Measurements from ENCODE around the gene AIG1. TPM values are rescaled to one million over a fixed set of nuclear protein-coding genes. Genes with fewer than 3 reads are reported as not detected.

AIG1 gene
- total and polyA plus RNA-seq, 2 donors (not counting 1 experiment from before 2014, with no cell fraction given): 40.6 to 42.2 TPM

DNA sequence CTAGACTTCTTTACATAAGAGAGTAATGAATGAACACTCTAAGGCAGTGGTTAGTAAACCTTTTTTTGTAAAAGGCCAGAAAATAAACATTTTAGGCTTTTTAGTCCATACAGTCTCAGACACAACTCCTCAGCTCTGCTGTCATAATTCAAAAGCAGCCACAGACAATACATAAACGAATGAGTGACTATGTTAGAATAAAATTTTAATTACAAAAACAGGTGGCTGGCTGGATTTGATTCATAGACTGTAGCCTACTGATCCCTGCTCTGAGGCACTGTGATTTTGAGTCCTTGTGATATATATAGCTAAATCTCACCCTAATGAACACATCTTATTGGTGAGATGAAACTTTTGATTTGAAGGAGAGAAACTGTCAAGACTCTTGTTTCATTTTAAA lies 155.1 kb downstream of the AIG1 start:
- Histone ChIP-seq H2AFZ (ENCODE audit: low read length) (no peak overlapping the region), H3K79me2 (ENCODE audit: control insufficient read depth, insufficient read depth, low read length) (no peaks in the 10 kb centered on the region), H3K9me3 (ENCODE audit: control insufficient read depth, insufficient read depth, low read depth, low read length) (no peaks in the 10 kb centered on the region), H3K36me3 (ENCODE audit: control insufficient read depth, insufficient read depth, low read length) (no peaks in the 10 kb centered on the region), H3K4me3 (replicated peaks in 1 of 4; ENCODE audit: control extremely low read depth in 1 of 4, insufficient read depth in 1 of 4, low read depth in 3 of 4, low read length in 4 of 4) (no peak overlapping the region), H4K20me1 (ENCODE audit: control insufficient read depth, extremely low read depth, insufficient read depth, low read length) (no peaks in the 10 kb centered on the region), H3K27me3 (ENCODE audit: control insufficient read depth, insufficient read depth, low read length) (no peaks in the 10 kb centered on the region), H3K27ac (ENCODE audit: insufficient read depth, low read length) (no peak overlapping the region), H3K4me1 (ENCODE audit: control insufficient read depth, extremely low read depth, insufficient read depth, low read length) (no peaks in the 10 kb centered on the region), H3K9ac (ENCODE audit: insufficient read depth, low read length) (no peak overlapping the region), H3K4me2 (ENCODE audit: extremely low read depth, insufficient read depth, low read length) (no peak overlapping the region)
- no peak for TF ChIP-seq EZH2 (IDR thresholded peaks at IDR 0.05; ENCODE audit: low read length, missing control alignments)
- DNase-seq (ENCODE audit: low read depth in 2 of 2): no peak

DNA sequence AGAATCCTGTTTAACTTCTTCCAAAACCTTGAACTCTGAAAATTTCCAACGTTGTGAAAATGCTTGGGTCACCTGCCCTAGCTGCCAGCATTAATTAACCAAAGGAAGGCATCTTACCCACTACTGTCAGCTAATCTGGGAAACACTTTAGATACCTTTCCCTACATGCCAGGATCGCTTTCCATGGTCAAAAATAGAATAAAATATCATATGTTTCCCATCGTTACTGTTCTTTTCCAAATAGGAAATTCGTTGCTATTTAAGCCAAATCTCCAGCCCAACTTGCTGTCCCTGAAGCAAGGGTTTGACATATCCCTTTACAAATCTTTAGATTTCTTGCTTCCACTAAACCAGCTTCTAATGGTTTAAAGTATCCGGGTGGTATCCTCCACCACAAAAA lies 157.5 kb downstream of the AIG1 start:
- Histone ChIP-seq H4K20me1 (ENCODE audit: control insufficient read depth, extremely low read depth, insufficient read depth, low read length) (no peaks in the 10 kb centered on the region), H3K27me3 (ENCODE audit: control insufficient read depth, insufficient read depth, low read length) (no peaks in the 10 kb centered on the region), H2AFZ (ENCODE audit: low read length) (no peak overlapping the region), H3K27ac (ENCODE audit: insufficient read depth, low read length) (no peak overlapping the region), H3K9ac (ENCODE audit: insufficient read depth, low read length) (no peak overlapping the region), H3K79me2 (ENCODE audit: control insufficient read depth, insufficient read depth, low read length) (no peaks in the 10 kb centered on the region), H3K9me3 (ENCODE audit: control insufficient read depth, insufficient read depth, low read depth, low read length) (no peaks in the 10 kb centered on the region), H3K4me3 (replicated peaks in 1 of 4; ENCODE audit: control extremely low read depth in 1 of 4, insufficient read depth in 1 of 4, low read depth in 3 of 4, low read length in 4 of 4) (no peak overlapping the region), H3K4me1 (ENCODE audit: control insufficient read depth, extremely low read depth, insufficient read depth, low read length) (no peaks in the 10 kb centered on the region), H3K36me3 (ENCODE audit: control insufficient read depth, insufficient read depth, low read length) (no peaks in the 10 kb centered on the region), H3K4me2 (ENCODE audit: extremely low read depth, insufficient read depth, low read length) (no peak overlapping the region)
- TF ChIP-seq CTCF (conservative IDR thresholded peaks at IDR 0.05 in 1 of 2, IDR thresholded peaks at IDR 0.05 in 1 of 2; ENCODE audit: low read depth in 1 of 2, low read length in 2 of 2) (no peak), EZH2 (IDR thresholded peaks at IDR 0.05; ENCODE audit: low read length, missing control alignments) (no peak)
- no peak for DNase-seq (ENCODE audit: low read depth in 2 of 2)

- TF ChIP-seq EZH2 (IDR thresholded peaks at IDR 0.05; ENCODE audit: low read length, missing control alignments) (no peak), CTCF (conservative IDR thresholded peaks at IDR 0.05 in 1 of 2, IDR thresholded peaks at IDR 0.05 in 1 of 2; ENCODE audit: low read depth in 1 of 2, low read length in 2 of 2) (no peak)
- H3K9me3 ChIP-seq (ENCODE audit: control insufficient read depth, insufficient read depth, low read depth, low read length): no peaks in the 10 kb centered on the region
Observed at GRCh38 chr6:143221698-143222097, 161.0 kb downstream of the AIG1 start.

More at GRCh38 chr6:143221698-143222097, 161.0 kb downstream of the AIG1 start:
- H3K4me1 ChIP-seq (ENCODE audit: control insufficient read depth, extremely low read depth, insufficient read depth, low read length): peaks cover 4% of the 10 kb centered on the region
- H3K4me2 ChIP-seq (ENCODE audit: extremely low read depth, insufficient read depth, low read length): no peak overlapping the region
- H3K9ac ChIP-seq (ENCODE audit: insufficient read depth, low read length): no peak overlapping the region
- H3K36me3 ChIP-seq (ENCODE audit: control insufficient read depth, insufficient read depth, low read length): no peaks in the 10 kb centered on the region
- H3K79me2 ChIP-seq (ENCODE audit: control insufficient read depth, insufficient read depth, low read length): no peaks in the 10 kb centered on the region
- no peak overlapping the region for H2AFZ ChIP-seq (ENCODE audit: low read length)
- H3K27ac ChIP-seq (ENCODE audit: insufficient read depth, low read length): no peak overlapping the region
- H3K4me3 ChIP-seq (replicated peaks in 1 of 4; ENCODE audit: control extremely low read depth in 1 of 4, insufficient read depth in 1 of 4, low read depth in 3 of 4, low read length in 4 of 4): no peak overlapping the region
- H3K27me3 ChIP-seq (ENCODE audit: control insufficient read depth, insufficient read depth, low read length): no peaks in the 10 kb centered on the region
- no peaks in the 10 kb centered on the region for H4K20me1 ChIP-seq (ENCODE audit: control insufficient read depth, extremely low read depth, insufficient read depth, low read length)
- DNase-seq (ENCODE audit: low read depth in 2 of 2): no peak
